C4-2B (cell line): ENCODE measurements around the gene DPEP1.
"Not testable (repeated sequence)": the region's sequence is repeated elsewhere in the genome, so short reads cannot be mapped to it uniquely, and the experiment has no call there.

Experiments used
- H3K27ac ChIP-seq: fragments of 450-650 bp; 2 replicates; pipeline ENCODE4 v1.5.1; 2017
- CTCF ChIP-seq: fragments of 450-650 bp; conservative IDR thresholded peaks from 2 replicates; pipeline ENCODE4 v1.5.1; 2017; ENCODE audit warnings: mild to moderate bottlenecking
- ZFX ChIP-seq: fragments of 450-650 bp; IDR thresholded peaks from 2 replicates; pipeline ENCODE4 v1.6.1; 2017

The DPEP1 gene

GRCh38 chr16:89667000-89667399 lies 53.6 kb downstream of the DPEP1 start:
- H3K27ac ChIP-seq: not testable (repeated sequence)
- TF ChIP-seq CTCF: peak; percentile 60; the same call in 1 of the 2 replicates

- no peak for TF ChIP-seq CTCF
- TF ChIP-seq ZFX: no peak
- H3K27ac ChIP-seq: no peak overlapping the region
Measured at GRCh38 chr16:89667633-89668032, 54.2 kb downstream of the DPEP1 start.

DNA sequence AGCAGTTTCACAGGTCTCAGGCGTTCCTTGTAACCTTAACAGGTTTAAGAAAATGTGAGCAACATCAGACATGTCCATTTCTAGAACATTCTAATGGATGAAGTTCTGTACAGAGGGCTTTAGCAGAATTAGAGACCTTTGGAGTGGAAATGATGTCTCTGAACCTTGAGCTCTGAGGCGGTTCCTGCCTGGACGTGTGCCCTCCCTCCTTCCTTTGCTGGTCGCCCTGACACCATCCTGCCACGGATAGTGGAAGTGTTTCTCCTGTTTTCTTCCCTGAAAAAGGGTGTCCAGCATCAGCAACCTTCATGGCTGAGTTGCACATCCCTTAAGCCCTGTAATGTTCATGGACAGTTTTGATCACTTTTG lies 55.3 kb downstream of the DPEP1 start:
- TF ChIP-seq ZFX: no peak
- TF ChIP-seq CTCF: no peak
- no peak overlapping the region for H3K27ac ChIP-seq

DNA sequence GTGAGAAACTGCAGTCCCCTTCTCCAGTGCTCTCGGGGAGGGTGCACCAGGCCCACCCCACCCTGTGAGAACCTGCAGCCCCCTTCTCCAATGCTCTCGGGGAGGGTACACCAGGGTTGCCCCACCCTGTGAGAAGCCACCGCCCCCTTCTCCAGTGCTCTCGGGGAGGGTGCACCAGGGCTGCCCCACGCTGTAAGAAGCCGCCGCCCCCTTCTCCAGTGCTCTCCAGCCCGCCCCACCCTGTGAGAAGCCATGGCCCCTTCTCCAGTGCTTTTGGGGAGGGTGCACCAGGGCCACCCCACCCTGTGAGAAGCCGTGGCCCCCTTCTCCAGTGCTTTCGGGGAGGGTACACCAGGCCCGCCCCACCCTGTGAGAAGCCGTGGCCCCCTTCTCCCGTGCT lies 56.3 kb downstream of the DPEP1 start:
- H3K27ac ChIP-seq: no peak overlapping the region
- TF ChIP-seq ZFX: no peak
- no peak for TF ChIP-seq CTCF

- H3K27ac ChIP-seq: no peak overlapping the region
Measured at GRCh38 chr16:89670496-89671431, 57.3 kb downstream of the DPEP1 start.

GRCh38 chr16:89671565-89671964 lies 58.1 kb downstream of the DPEP1 start:
- not testable (repeated sequence) for H3K27ac ChIP-seq

More at GRCh38 chr16:89670496-89671431, 57.3 kb downstream of the DPEP1 start:
- TF ChIP-seq CTCF (no peak), ZFX (no peak)

DNA sequence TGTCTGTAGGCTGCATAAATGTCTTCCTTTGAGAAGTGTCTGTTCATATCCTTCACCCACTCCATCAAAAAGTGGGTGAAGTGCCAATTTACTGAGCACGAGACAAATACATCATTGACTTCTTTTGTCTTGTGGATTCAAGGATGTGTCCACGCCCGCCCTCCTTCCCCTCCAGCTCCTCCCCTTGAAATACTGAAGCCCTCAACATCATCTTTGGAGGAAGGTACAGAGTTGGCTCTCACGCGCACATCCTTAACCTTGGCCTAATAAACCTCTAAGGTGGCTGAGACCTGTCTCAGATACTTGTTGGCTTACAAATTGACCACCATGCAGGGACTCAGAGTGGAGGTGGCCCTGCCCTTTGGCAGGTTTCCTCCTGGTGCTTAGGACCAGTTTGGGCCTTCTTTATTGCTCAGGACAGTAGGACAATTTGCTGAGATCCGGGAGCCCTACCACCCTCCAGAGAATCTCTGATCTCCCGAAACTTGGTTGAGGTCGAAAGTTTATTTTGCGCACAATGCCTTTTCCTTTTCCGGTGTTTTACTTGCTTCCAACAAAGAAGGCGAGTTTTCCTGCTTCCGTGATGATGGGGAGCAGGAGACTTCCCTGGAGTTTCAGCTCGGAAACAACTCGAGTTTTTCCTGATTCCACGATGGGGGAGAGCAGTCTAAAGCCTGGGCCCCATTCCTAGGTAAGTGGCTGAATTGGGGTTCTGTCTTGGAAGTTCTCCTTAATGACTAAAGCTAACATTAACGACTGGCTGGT lies 58.9 kb downstream of the DPEP1 start:
- no peak overlapping the region for H3K27ac ChIP-seq
- TF ChIP-seq CTCF (no peak), ZFX (no peak)
